HEK293 (cell line): ENCODE data around the gene UPP1.

Experiments used
- CTCF ChIA-PET: fragments of 350-600 bp; formaldehyde crosslinking; extraction: SDS; loops from one replicate; lab custom pipeline; 2021; ENCODE audit warnings: antibody characterized with exemption; lab: Yijun Ruan, JAX
- POLR2A ChIA-PET: fragments of 300-600 bp; formaldehyde crosslinking; extraction: SDS; loops from one replicate; lab custom pipeline; 2020; ENCODE audit warnings: antibody characterized with exemption, inconsistent platforms; lab: Yijun Ruan, JAX
- H3K27ac ChIP-seq: fragments of 200-500 bp; sonication (Bioruptor generic); 2 replicates; pipeline ENCODE4 v1.5.1; 2014; ENCODE audit warnings: low read depth, low read length, control low read depth, inconsistent platforms; ENCODE audit errors: extremely low read depth
- H3K36me3 ChIP-seq, 2 experiments: fragments of 200-500 bp in 1 of 2; sonication (Bioruptor generic) in 1 of 2; 1 replicate in 1 of 2; 2 replicates in 1 of 2; pipeline ENCODE4 v1.5.1; 2014 to 2017; ENCODE audit warnings: inconsistent platforms in 2 of 2, low read length in 2 of 2; ENCODE audit not compliant: control insufficient read depth in 2 of 2, insufficient read depth in 1 of 2
- H3K4me1 ChIP-seq: fragments of 200-500 bp; sonication (Bioruptor generic); 2 replicates; pipeline ENCODE4 v1.5.1; 2014; ENCODE audit warnings: mild to moderate bottlenecking, low read length, inconsistent platforms; ENCODE audit not compliant: control insufficient read depth, insufficient read depth
- H3K4me3 ChIP-seq: 2 replicates; pipeline ENCODE4 v1.5.1; 2011; ENCODE audit warnings: low read depth, mild to moderate bottlenecking, control low read depth, low read length, moderate library complexity
- H3K9me3 ChIP-seq: fragments of 200-500 bp; sonication (Bioruptor generic); 2 replicates; pipeline ENCODE4 v1.5.1; 2014; ENCODE audit warnings: low read depth, low read length, inconsistent platforms; ENCODE audit not compliant: control insufficient read depth, insufficient read depth
- FEZF1 ChIP-seq: fragments of 450-650 bp; formaldehyde crosslinking; IDR thresholded peaks from 2 replicates; pipeline ENCODE4 v1.5.1; 2016; ENCODE audit warnings: missing biosample characterization, missing genetic modification characterization
- GLIS1 ChIP-seq: fragments of 450-650 bp; formaldehyde crosslinking; IDR thresholded peaks from 2 replicates; pipeline ENCODE4 v1.5.1; 2016; ENCODE audit warnings: missing biosample characterization, missing genetic modification characterization
- HOXD13 ChIP-seq: sonication (generic); formaldehyde crosslinking; IDR thresholded peaks from 2 replicates; pipeline ENCODE4 v1.8.0; 2022; ENCODE audit warnings: missing genetic modification reagents, borderline replicate concordance
- KLF10 ChIP-seq: fragments of 450-650 bp; IDR thresholded peaks from 2 replicates; pipeline ENCODE4 v1.5.1; 2018; ENCODE audit warnings: missing biosample characterization, mild to moderate bottlenecking, missing genetic modification characterization
- KLF16 ChIP-seq: fragments of 450-650 bp; formaldehyde crosslinking; IDR thresholded peaks from 2 replicates; pipeline ENCODE4 v1.5.1; 2017; ENCODE audit warnings: missing biosample characterization, missing genetic modification characterization
- SP3 ChIP-seq: fragments of 450-650 bp; formaldehyde crosslinking; IDR thresholded peaks from 2 replicates; pipeline ENCODE4 v1.5.1; 2016; ENCODE audit warnings: missing biosample characterization, missing genetic modification characterization
- ZBTB21 ChIP-seq: fragments of 450-650 bp; formaldehyde crosslinking; IDR thresholded peaks from 2 replicates; pipeline ENCODE4 v1.5.1; 2017; ENCODE audit warnings: missing biosample characterization, missing genetic modification characterization
- ZEB2 ChIP-seq: fragments of 450-650 bp; formaldehyde crosslinking; IDR thresholded peaks from 2 replicates; pipeline ENCODE4 v1.5.1; 2016; ENCODE audit warnings: missing biosample characterization, missing genetic modification characterization
- ZNF146 ChIP-seq: fragments of 450-650 bp; formaldehyde crosslinking; IDR thresholded peaks from 2 replicates; pipeline ENCODE4 v1.5.1; 2016; ENCODE audit warnings: missing biosample characterization, missing genetic modification characterization
- ZNF169 ChIP-seq: fragments of 450-650 bp; formaldehyde crosslinking; IDR thresholded peaks from 2 replicates; pipeline ENCODE4 v1.5.1; 2016; ENCODE audit warnings: missing biosample characterization, missing genetic modification characterization
- ZNF184 ChIP-seq: fragments of 450-650 bp; IDR thresholded peaks from 2 replicates; pipeline ENCODE4 v1.5.1; 2018; ENCODE audit warnings: missing biosample characterization, mild to moderate bottlenecking, missing genetic modification characterization
- ZNF394 ChIP-seq: fragments of 450-650 bp; formaldehyde crosslinking; IDR thresholded peaks from 2 replicates; pipeline ENCODE4 v1.5.1; 2016; ENCODE audit warnings: missing biosample characterization, missing genetic modification characterization, mild to moderate bottlenecking, moderate library complexity, borderline replicate concordance
- ZNF518A ChIP-seq: fragments of 450-650 bp; formaldehyde crosslinking; conservative IDR thresholded peaks from 2 replicates; pipeline ENCODE4 v1.5.1; 2016; ENCODE audit warnings: low read depth, missing biosample characterization, missing genetic modification characterization
- ZNF645 ChIP-seq: fragments of 450-650 bp; formaldehyde crosslinking; IDR thresholded peaks from 2 replicates; pipeline ENCODE4; 2016; ENCODE audit warnings: missing biosample characterization, missing genetic modification characterization
- ZNF704 ChIP-seq: fragments of 450-650 bp; formaldehyde crosslinking; IDR thresholded peaks from 2 replicates; pipeline ENCODE4 v1.5.1; 2016; ENCODE audit warnings: missing biosample characterization, missing genetic modification characterization
- ZSCAN30 ChIP-seq: fragments of 450-650 bp; IDR thresholded peaks from 2 replicates; pipeline ENCODE4 v1.5.1; 2018; ENCODE audit warnings: missing biosample characterization, mild to moderate bottlenecking, missing genetic modification characterization, moderate library complexity
- TF ChIP-seq, protein P1 (sequence below): fragments of 450-650 bp; formaldehyde crosslinking; IDR thresholded peaks from 2 replicates; pipeline ENCODE4 v1.5.1; 2016; ENCODE audit warnings: missing biosample characterization, missing genetic modification characterization
- TF ChIP-seq, protein P2 (sequence below): fragments of 450-650 bp; formaldehyde crosslinking; IDR thresholded peaks from 2 replicates; pipeline ENCODE4 v1.5.1; 2016; ENCODE audit warnings: missing biosample characterization, missing genetic modification characterization
- TF ChIP-seq, protein P3 (sequence below): fragments of 450-650 bp; formaldehyde crosslinking; IDR thresholded peaks from 2 replicates; pipeline ENCODE4 v1.5.1; 2017; ENCODE audit warnings: missing biosample characterization, missing genetic modification characterization

The UPP1 gene

DNA sequence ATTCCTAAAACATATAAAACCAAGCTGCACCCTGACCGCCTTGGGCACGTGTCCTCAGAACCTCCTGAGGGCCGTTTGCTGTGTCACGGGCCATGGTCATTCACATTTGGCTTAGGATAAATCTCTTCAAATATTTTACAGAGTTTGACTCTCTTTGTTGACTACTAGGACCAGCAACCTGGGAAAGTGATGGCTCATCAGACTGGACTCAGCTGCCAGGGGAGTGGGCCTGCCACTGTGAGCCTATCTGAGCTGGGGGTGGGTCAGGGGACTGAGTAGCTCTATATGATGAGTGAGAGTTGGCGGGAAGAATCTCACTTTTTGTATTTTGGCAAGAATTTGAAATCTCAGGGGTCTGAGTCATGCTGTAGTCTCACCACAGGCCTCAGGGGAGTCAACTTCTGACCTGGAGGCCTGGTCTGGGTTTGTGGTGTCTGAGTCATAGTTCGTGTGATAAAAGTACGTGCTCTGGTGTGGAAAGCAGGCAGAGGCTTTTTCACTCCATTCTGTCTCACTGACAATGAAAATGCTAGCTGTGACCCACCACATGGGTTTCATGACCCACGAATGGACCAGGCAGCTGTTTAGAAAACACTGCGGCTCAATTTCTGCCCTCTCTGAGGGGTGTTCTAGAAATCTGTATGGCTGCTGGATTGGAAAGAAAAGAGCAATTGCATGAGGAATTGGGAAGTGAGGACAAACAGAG is 4.2 kb upstream of the UPP1 start:
- peaks cover 10% of the 10 kb centered on the region for H3K4me1 ChIP-seq
- H3K9me3 ChIP-seq, result no peaks in the 10 kb centered on the region
- CTCF ChIA-PET, result interaction anchor here (0.6 to 1.8 kb wide), 3 partner anchors 25 to 93 kb away, joined by 3 to 6 read pairs (median 4); no protein-coding TSS in a partner anchor
- H3K4me3 ChIP-seq, result no peak overlapping the region
- no peaks in the 10 kb centered on the region for H3K36me3 ChIP-seq
- peak overlapping the region; percentile 64 for H3K27ac ChIP-seq
- POLR2A ChIA-PET, result interaction anchor here (0.6 to 1.8 kb wide), 3 partner anchors 9 to 84 kb away, joined by 3 to 5 read pairs (median 3); no protein-coding TSS in a partner anchor
- TF ChIP-seq ZNF704 (tag by site-specific recombination) (no peak), HOXD13 (CRISPR knock-in tag) (no peak), ZNF518A (peak; percentile 38; the same call in 1 of the 2 replicates), ZEB2 (tag by site-specific recombination) (peak; percentile 67), ZNF146 (tag by site-specific recombination) (no peak), ZBTB21 (tag by site-specific recombination) (peak; percentile 37; the same call in 1 of the 2 replicates), ZNF184 (tag by site-specific recombination) (0 out of 2 replicates have a peak, but pooled peaks have one; percentile 18), ZNF169 (tag by site-specific recombination) (no peak), ZNF645 (tag by site-specific recombination) (no peak), KLF16 (tag by site-specific recombination) (no peak), GLIS1 (peak; percentile 65), FEZF1 (tag by site-specific recombination) (peak; percentile 69), ZNF394 (tag by site-specific recombination) (peak; percentile 37; the same call in 1 of the 2 replicates), ZSCAN30 (tag by site-specific recombination) (no peak), SP3 (tag by site-specific recombination) (peak; percentile 39; the same call in 1 of the 2 replicates), KLF10 (peak; percentile 92)
- TF ChIP-seq, protein P1, sequence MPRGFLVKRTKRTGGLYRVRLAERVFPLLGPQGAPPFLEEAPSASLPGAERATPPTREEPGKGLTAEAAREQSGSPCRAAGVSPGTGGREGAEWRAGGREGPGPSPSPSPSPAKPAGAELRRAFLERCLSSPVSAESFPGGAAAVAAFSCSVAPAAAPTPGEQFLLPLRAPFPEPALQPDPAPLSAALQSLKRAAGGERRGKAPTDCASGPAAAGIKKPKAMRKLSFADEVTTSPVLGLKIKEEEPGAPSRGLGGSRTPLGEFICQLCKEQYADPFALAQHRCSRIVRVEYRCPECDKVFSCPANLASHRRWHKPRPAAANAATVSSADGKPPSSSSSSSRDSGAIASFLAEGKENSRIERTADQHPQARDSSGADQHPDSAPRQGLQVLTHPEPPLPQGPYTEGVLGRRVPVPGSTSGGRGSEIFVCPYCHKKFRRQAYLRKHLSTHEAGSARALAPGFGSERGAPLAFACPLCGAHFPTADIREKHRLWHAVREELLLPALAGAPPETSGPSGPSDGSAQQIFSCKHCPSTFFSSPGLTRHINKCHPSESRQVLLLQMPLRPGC (tag by site-specific recombination), result peak; percentile 42; the same call in 1 of the 2 replicates
- TF ChIP-seq, protein P2, sequence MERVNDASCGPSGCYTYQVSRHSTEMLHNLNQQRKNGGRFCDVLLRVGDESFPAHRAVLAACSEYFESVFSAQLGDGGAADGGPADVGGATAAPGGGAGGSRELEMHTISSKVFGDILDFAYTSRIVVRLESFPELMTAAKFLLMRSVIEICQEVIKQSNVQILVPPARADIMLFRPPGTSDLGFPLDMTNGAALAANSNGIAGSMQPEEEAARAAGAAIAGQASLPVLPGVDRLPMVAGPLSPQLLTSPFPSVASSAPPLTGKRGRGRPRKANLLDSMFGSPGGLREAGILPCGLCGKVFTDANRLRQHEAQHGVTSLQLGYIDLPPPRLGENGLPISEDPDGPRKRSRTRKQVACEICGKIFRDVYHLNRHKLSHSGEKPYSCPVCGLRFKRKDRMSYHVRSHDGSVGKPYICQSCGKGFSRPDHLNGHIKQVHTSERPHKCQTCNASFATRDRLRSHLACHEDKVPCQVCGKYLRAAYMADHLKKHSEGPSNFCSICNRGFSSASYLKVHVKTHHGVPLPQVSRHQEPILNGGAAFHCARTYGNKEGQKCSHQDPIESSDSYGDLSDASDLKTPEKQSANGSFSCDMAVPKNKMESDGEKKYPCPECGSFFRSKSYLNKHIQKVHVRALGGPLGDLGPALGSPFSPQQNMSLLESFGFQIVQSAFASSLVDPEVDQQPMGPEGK (tag by site-specific recombination), result peak; percentile 41; the same call in 1 of the 2 replicates
- TF ChIP-seq, protein P3, sequence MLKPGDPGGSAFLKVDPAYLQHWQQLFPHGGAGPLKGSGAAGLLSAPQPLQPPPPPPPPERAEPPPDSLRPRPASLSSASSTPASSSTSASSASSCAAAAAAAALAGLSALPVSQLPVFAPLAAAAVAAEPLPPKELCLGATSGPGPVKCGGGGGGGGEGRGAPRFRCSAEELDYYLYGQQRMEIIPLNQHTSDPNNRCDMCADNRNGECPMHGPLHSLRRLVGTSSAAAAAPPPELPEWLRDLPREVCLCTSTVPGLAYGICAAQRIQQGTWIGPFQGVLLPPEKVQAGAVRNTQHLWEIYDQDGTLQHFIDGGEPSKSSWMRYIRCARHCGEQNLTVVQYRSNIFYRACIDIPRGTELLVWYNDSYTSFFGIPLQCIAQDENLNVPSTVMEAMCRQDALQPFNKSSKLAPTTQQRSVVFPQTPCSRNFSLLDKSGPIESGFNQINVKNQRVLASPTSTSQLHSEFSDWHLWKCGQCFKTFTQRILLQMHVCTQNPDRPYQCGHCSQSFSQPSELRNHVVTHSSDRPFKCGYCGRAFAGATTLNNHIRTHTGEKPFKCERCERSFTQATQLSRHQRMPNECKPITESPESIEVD, result no peak
